Transverse colon (tissue), 4 donors: ENCODE measurements around the gene OTULINL.

ENCODE experiments used
- CTCF ChIP-seq, 5 experiments: fragments of 200-600 bp in 3 of 5; fragments of 450-650 bp in 2 of 5; sonication (generic) in 3 of 5; IDR thresholded peaks; 1 replicate in 2 of 5; 2 replicates in 3 of 5; pipeline ENCODE4 v1.5.1; 2016 to 2017; ENCODE audit warnings: antibody characterized with exemption in 5 of 5, inconsistent platforms in 3 of 5, mild to moderate bottlenecking in 2 of 5, moderate library complexity in 1 of 5
- EP300 ChIP-seq: sonication (generic); formaldehyde crosslinking; IDR thresholded peaks from one replicate; pipeline ENCODE4 v1.6.1; 2017; ENCODE audit warnings: antibody characterized with exemption, low read depth
- POLR2A ChIP-seq: fragments of 450-650 bp; IDR thresholded peaks from one replicate; pipeline ENCODE4 v1.6.1; 2016; ENCODE audit warnings: antibody characterized with exemption, mild to moderate bottlenecking, moderate library complexity
- POLR2AphosphoS5 ChIP-seq, 3 donors: sonication (generic); formaldehyde crosslinking; IDR thresholded peaks; one replicate each; pipeline ENCODE4 v1.6.1; 2016; ENCODE audit warnings: antibody characterized with exemption in 3 of 3

GRCh38 chr5:14534773-14535172 is 46.8 kb upstream of the OTULINL start:
- TF ChIP-seq EP300: no peak
- no peak for TF ChIP-seq CTCF (IDR thresholded peaks at IDR 0.05)
- TF ChIP-seq POLR2AphosphoS5 (IDR thresholded peaks at IDR 0.05): peak in 1 of 3 donors; percentile 27
- TF ChIP-seq POLR2A: no peak
